ENCODE measurements around the gene ELL2.

The ELL2 gene

DNA sequence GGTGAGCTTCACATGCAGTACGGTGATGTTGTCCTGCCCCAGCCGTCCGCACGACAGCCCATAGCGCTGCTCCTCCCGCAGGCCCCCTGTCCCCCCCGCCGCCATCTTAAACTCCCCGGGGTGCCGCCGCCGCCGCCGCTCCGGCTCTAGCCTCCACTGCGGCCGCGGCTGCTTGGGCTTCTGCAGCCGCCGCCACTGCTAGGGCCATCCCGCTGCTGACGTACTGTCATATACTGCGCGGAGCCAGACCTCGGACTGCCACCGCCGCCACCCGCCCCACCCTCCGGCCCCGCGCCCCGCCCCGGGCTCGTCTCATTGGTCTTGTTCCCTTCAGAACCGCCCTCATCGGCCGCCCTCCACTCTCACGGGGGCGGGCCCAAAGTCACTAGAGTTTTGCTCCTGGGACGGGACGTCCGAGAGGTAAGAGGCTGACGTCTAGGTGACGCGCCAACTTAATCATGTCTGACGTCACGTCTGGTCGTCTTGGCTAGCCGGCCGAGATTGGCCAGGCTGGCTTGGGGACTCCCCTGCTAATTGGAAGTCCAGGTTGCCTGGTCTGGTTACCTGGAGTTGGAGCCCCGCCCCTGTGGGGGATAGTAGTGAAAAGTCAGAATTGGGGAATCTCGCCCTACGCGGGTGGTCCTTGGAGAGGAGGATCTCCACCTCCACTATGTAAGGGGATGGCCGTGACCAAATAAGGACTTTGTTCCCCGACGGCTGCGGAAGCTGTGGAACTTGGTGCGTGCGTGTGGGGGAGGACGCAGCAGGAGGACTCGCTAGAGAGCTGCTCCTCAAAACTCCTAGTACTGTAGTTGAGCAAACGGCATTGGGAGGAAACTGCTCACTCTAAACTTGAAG, at the start of gene ELL2:
TSS of gene ELL2 (minus strand) at position 235 of the 858 bp plus-strand sequence. CDS start at position 105, 130 bp downstream.
- Histone ChIP-seq H3K36me3 (ENCODE audit: control insufficient read depth, insufficient read depth, low read length) (no peaks in the 10 kb centered on the region), H3K79me2 (peaks cover 9% of the 10 kb centered on the region), H3K27ac (peak within 1 kb of the TSS; percentile 94), H3K9ac (peak within 1 kb of the TSS; percentile 87), H3K9me3 (ENCODE audit: control insufficient read depth, low read length) (no peaks in the 10 kb centered on the region), H3K4me3 (ENCODE audit: low read depth, low read length) (peak within 1 kb of the TSS; percentile 70), H3K4me2 (ENCODE audit: low read length) (peak within 1 kb of the TSS; percentile 92), H2AFZ (peak within 1 kb of the TSS; percentile 93), H3K4me1 (peaks cover 3% of the 10 kb centered on the region), H3K27me3 (ENCODE audit: control insufficient read depth, insufficient read depth, low read length) (no peaks in the 10 kb centered on the region)
- TF ChIP-seq, protein P1, sequence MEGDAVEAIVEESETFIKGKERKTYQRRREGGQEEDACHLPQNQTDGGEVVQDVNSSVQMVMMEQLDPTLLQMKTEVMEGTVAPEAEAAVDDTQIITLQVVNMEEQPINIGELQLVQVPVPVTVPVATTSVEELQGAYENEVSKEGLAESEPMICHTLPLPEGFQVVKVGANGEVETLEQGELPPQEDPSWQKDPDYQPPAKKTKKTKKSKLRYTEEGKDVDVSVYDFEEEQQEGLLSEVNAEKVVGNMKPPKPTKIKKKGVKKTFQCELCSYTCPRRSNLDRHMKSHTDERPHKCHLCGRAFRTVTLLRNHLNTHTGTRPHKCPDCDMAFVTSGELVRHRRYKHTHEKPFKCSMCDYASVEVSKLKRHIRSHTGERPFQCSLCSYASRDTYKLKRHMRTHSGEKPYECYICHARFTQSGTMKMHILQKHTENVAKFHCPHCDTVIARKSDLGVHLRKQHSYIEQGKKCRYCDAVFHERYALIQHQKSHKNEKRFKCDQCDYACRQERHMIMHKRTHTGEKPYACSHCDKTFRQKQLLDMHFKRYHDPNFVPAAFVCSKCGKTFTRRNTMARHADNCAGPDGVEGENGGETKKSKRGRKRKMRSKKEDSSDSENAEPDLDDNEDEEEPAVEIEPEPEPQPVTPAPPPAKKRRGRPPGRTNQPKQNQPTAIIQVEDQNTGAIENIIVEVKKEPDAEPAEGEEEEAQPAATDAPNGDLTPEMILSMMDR (IDR thresholded peaks at IDR 0.05): no peak

DNA sequence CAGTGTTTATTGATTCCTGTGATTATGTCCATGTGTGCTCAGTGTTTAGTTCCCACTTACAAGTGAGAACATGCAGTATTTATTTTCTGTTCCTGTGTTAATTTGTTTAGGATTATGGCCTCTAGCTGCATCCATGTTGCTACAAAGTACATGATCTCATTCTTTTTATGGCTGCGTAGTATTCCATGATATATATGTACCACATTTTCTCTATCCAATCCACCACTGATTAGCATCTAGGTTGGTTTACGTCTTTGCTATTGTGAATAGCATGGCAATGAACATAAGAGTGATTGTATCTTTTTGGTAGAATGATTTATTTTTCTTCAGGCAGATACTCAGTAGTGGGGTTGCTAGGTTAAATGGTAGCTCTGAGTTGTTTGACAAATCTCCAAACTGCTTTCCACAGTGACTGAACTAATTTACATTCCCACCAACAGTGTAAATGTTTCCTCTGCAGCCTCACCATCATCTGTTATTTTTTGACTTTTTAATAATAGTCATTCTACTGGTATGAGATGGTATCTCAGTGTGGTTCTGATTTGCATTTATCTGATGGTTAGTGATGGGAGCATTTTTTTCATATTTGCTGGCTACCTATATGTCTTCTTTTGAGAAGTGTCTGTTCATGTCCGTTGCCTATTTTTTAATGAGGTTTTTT, 47.5 kb upstream of the ELL2 start:
- TF ChIP-seq, protein P1 (IDR thresholded peaks at IDR 0.05): no peak
- H3K4me3 ChIP-seq (ENCODE audit: low read depth, low read length): no peak overlapping the region
- H3K9me3 ChIP-seq (ENCODE audit: control insufficient read depth, low read length): no peaks in the 10 kb centered on the region
- H3K79me2 ChIP-seq: no peaks in the 10 kb centered on the region
- no peaks in the 10 kb centered on the region for H3K27me3 ChIP-seq (ENCODE audit: control insufficient read depth, insufficient read depth, low read length)
- no peak overlapping the region for H3K4me2 ChIP-seq (ENCODE audit: low read length)
- H3K4me1 ChIP-seq: no peaks in the 10 kb centered on the region
- no peak overlapping the region for H2AFZ ChIP-seq
- H3K27ac ChIP-seq: no peak overlapping the region
- no peak overlapping the region for H3K9ac ChIP-seq
- no peaks in the 10 kb centered on the region for H3K36me3 ChIP-seq (ENCODE audit: control insufficient read depth, insufficient read depth, low read length)

DNA sequence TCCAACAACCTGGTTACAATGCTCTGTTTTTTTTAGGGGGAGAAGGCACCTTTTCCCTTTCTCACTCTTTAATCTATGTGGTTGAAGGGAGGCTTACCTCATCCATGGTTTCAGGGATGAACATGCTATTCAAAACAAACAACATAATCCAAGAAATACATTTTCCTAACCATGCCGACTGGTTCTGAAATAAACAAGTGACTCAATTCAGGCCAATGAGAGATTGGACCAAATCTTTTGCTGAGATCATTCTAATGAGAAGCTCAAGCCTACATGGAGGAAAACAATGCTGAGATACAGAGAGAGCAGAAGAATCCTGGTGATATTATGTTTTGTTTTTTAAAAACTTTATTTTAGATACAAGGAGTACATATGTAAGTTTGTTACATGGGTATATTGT, 46.8 kb upstream of the ELL2 start:
- Histone ChIP-seq H3K4me2 (ENCODE audit: low read length) (no peak overlapping the region), H3K27me3 (ENCODE audit: control insufficient read depth, insufficient read depth, low read length) (no peaks in the 10 kb centered on the region), H3K4me1 (no peaks in the 10 kb centered on the region), H3K27ac (no peak overlapping the region), H3K9me3 (ENCODE audit: control insufficient read depth, low read length) (no peaks in the 10 kb centered on the region), H3K4me3 (ENCODE audit: low read depth, low read length) (no peak overlapping the region), H3K36me3 (ENCODE audit: control insufficient read depth, insufficient read depth, low read length) (no peaks in the 10 kb centered on the region), H3K79me2 (no peaks in the 10 kb centered on the region), H3K9ac (no peak overlapping the region), H2AFZ (no peak overlapping the region)
- TF ChIP-seq, protein P1 (IDR thresholded peaks at IDR 0.05): no peak

DNA sequence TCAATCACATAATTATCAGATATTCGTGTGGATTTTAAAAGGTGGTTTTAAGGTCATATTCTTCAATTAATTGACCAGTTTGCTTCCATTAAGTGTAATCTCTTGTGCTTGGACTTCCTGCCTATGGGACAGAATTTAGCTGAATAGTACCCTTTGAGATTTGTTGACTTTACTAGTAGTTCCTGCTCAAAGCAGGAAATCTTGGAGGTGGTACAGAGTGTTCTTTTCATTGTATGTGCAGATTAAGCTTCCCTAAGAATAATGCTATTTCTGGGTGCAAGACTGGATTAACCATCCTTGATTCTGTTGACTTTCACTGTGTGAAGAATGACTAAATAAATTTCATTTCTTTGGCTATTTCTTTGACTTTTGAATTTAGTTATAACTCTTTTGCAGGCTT, 45.4 kb upstream of the ELL2 start:
- Histone ChIP-seq H3K9me3 (ENCODE audit: control insufficient read depth, low read length) (no peaks in the 10 kb centered on the region), H3K27me3 (ENCODE audit: control insufficient read depth, insufficient read depth, low read length) (no peaks in the 10 kb centered on the region), H3K9ac (no peak overlapping the region), H3K4me2 (ENCODE audit: low read length) (no peak overlapping the region), H3K4me3 (ENCODE audit: low read depth, low read length) (no peak overlapping the region), H3K27ac (no peak overlapping the region), H2AFZ (no peak overlapping the region), H3K4me1 (no peaks in the 10 kb centered on the region), H3K79me2 (no peaks in the 10 kb centered on the region), H3K36me3 (ENCODE audit: control insufficient read depth, insufficient read depth, low read length) (no peaks in the 10 kb centered on the region)
- TF ChIP-seq, protein P1 (IDR thresholded peaks at IDR 0.05): no peak

All from parathyroid adenoma (tissue), 2 donors.